Hepatocyte (in vitro differentiated cells): ENCODE measurements around the gene CAMSAP1.

ENCODE experiments used
- EZH2 ChIP-seq: fragments of 200-600 bp; sonication (generic); IDR thresholded peaks from 2 replicates; pipeline ENCODE4 v1.6.1; 2016; ENCODE audit warnings: antibody characterized with exemption, mild to moderate bottlenecking, borderline replicate concordance
- TF ChIP-seq, protein P1 (sequence below): fragments of 200-600 bp; sonication (generic); IDR thresholded peaks from 2 replicates; pipeline ENCODE4 v1.5.1; 2016; ENCODE audit warnings: antibody characterized with exemption, mild to moderate bottlenecking; ENCODE audit not compliant: poor library complexity

- TF ChIP-seq, protein P1, sequence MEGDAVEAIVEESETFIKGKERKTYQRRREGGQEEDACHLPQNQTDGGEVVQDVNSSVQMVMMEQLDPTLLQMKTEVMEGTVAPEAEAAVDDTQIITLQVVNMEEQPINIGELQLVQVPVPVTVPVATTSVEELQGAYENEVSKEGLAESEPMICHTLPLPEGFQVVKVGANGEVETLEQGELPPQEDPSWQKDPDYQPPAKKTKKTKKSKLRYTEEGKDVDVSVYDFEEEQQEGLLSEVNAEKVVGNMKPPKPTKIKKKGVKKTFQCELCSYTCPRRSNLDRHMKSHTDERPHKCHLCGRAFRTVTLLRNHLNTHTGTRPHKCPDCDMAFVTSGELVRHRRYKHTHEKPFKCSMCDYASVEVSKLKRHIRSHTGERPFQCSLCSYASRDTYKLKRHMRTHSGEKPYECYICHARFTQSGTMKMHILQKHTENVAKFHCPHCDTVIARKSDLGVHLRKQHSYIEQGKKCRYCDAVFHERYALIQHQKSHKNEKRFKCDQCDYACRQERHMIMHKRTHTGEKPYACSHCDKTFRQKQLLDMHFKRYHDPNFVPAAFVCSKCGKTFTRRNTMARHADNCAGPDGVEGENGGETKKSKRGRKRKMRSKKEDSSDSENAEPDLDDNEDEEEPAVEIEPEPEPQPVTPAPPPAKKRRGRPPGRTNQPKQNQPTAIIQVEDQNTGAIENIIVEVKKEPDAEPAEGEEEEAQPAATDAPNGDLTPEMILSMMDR: no peak
- no peak for TF ChIP-seq EZH2
Measured at GRCh38 chr9:135839516-135839915, 67.8 kb downstream of the CAMSAP1 start.
